ENCODE data around the gene CPXM2.

Gene CPXM2

GRCh38 chr10:123808286-123808685 lies 83.3 kb downstream of the CPXM2 start:
- TF ChIP-seq CTCF (conservative IDR thresholded peaks at IDR 0.05; ENCODE audit: low read depth, low read length): no peak
- no peak for DNase-seq (ENCODE audit: low read depth)
- H3K4me3 ChIP-seq (ENCODE audit: low read length): no peak overlapping the region

GRCh38 chr10:123807444-123808035 lies 84.1 kb downstream of the CPXM2 start:
- DNase-seq (ENCODE audit: low read depth): no peak
- TF ChIP-seq CTCF (conservative IDR thresholded peaks at IDR 0.05; ENCODE audit: low read depth, low read length): no peak
- H3K4me3 ChIP-seq (ENCODE audit: low read length): no peak overlapping the region

- TF ChIP-seq CTCF (conservative IDR thresholded peaks at IDR 0.05; ENCODE audit: low read depth, low read length): no peak
- DNase-seq (ENCODE audit: low read depth): no peak
- no peak overlapping the region for H3K4me3 ChIP-seq (ENCODE audit: low read length)
Measured at GRCh38 chr10:123804716-123805115, 86.9 kb downstream of the CPXM2 start.

GRCh38 chr10:123800821-123801220 lies 90.8 kb downstream of the CPXM2 start:
- no peak overlapping the region for H3K4me3 ChIP-seq (ENCODE audit: low read length)
- no peak for DNase-seq (ENCODE audit: low read depth)
- TF ChIP-seq CTCF (conservative IDR thresholded peaks at IDR 0.05; ENCODE audit: low read depth, low read length): no peak

GRCh38 chr10:123800289-123800688 lies 91.3 kb downstream of the CPXM2 start:
- TF ChIP-seq CTCF (conservative IDR thresholded peaks at IDR 0.05; ENCODE audit: low read depth, low read length): no peak
- no peak overlapping the region for H3K4me3 ChIP-seq (ENCODE audit: low read length)
- no peak for DNase-seq (ENCODE audit: low read depth)

GRCh38 chr10:123798856-123799255 lies 92.8 kb downstream of the CPXM2 start:
- H3K4me3 ChIP-seq (ENCODE audit: low read length): no peak overlapping the region
- no peak for DNase-seq (ENCODE audit: low read depth)
- no peak for TF ChIP-seq CTCF (conservative IDR thresholded peaks at IDR 0.05; ENCODE audit: low read depth, low read length)

- TF ChIP-seq CTCF (conservative IDR thresholded peaks at IDR 0.05; ENCODE audit: low read depth, low read length): no peak
- no peak overlapping the region for H3K4me3 ChIP-seq (ENCODE audit: low read length)
- no peak for DNase-seq (ENCODE audit: low read depth)
Measured at GRCh38 chr10:123797813-123798212, 93.8 kb downstream of the CPXM2 start.

Data from retinal pigment epithelial cell (primary cell).